GM12864 (cell line): ENCODE results near the gene FTCD.

Source experiments
- DNase-seq: peaks from one replicate; pipeline ENCODE4 v3.0.0-alpha.2; 2011; ENCODE audit warnings: low read depth
- H3K4me3 ChIP-seq: 2 replicates; pipeline ENCODE4 v1.5.1; 2011; ENCODE audit warnings: mild to moderate bottlenecking, low read depth, low read length, control low read depth
- TF ChIP-seq, protein P1 (sequence below): IDR thresholded peaks from 2 replicates; pipeline ENCODE4 v1.5.1; 2011; ENCODE audit warnings: low read depth, mild to moderate bottlenecking, moderate library complexity, low read length, control low read depth, inconsistent platforms; ENCODE audit errors: missing control alignments

Gene FTCD

DNA sequence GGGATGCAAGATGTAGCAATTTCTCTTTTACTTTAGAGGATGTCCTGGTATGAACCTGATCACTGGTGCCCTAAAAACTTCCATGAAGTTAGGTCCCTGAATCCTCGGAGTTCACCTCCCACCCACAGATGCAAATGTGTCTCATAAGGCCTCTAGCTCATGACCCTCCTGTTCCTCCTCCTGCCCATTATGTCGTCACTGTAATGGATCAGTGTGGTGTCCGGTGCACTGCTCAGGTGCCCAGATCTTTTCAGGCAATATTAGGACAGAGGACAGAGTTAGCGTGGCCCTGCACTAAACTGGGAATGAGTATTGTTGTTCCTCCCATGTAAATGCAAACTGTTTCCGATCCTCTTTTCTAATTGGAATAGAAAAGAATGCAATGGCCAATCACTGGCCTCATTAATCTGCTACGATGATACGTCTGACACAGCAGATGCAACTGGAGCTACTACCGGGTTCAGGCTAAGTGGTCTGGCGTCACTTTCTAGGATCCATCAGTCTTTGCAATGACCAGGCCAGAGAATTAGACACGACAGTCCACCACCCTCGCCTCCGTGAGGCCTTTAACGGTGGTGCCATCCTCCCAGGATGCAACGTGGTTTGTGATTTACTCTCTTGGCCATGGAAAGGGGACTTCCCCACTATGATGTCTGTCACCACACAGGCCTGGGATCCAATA lies 60.8 kb downstream of the FTCD start:
- TF ChIP-seq, protein P1, sequence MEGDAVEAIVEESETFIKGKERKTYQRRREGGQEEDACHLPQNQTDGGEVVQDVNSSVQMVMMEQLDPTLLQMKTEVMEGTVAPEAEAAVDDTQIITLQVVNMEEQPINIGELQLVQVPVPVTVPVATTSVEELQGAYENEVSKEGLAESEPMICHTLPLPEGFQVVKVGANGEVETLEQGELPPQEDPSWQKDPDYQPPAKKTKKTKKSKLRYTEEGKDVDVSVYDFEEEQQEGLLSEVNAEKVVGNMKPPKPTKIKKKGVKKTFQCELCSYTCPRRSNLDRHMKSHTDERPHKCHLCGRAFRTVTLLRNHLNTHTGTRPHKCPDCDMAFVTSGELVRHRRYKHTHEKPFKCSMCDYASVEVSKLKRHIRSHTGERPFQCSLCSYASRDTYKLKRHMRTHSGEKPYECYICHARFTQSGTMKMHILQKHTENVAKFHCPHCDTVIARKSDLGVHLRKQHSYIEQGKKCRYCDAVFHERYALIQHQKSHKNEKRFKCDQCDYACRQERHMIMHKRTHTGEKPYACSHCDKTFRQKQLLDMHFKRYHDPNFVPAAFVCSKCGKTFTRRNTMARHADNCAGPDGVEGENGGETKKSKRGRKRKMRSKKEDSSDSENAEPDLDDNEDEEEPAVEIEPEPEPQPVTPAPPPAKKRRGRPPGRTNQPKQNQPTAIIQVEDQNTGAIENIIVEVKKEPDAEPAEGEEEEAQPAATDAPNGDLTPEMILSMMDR: no peak
- H3K4me3 ChIP-seq: no peak overlapping the region
- no peak for DNase-seq

- DNase-seq: no peak
- TF ChIP-seq, protein P1: no peak
- no peak overlapping the region for H3K4me3 ChIP-seq
Measured at GRCh38 chr21:46093668-46094400, 61.5 kb downstream of the FTCD start.

DNA sequence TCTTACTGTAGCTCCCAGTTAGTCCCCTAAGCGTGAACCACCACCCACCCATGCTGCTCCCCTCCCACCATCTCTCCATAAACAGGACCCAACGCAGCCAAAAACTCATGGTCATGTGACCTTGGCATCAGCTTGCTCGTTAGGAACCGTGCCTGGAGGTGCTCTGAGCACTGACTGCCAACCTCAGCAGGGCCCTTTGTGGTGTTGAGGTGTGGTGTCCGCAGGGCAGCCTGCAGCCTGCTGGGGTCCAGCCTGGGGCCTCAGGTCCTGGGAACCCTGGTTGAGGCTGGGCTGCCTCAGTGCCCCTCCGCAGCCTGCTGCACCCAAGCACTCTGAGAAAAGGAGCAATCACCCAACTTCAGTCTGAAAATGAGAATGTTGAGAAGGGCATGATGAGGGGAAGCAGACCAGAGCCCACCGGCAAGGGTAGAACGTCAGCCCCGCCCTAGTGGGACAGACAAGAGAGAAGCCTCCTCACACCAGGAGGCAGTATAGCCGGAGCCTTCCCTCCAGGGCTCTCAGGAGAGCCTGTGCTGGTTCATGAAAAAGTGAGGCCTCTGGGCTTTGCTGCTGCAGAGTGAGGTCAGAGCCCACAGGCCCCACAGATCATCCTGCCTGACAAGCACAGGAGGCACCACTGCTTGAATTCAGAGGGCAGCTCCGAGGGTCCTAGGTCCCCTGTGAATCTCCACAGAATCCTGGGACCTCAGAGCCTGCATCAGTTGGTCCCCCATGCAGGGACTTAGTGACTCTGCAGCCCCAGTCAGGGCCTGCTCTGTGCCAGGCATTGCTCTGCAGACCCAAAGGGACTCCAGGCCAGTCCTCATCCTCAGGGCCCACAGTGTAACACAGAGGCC lies 62.3 kb downstream of the FTCD start:
- no peak overlapping the region for H3K4me3 ChIP-seq
- DNase-seq: no peak
- TF ChIP-seq, protein P1: no peak

DNA sequence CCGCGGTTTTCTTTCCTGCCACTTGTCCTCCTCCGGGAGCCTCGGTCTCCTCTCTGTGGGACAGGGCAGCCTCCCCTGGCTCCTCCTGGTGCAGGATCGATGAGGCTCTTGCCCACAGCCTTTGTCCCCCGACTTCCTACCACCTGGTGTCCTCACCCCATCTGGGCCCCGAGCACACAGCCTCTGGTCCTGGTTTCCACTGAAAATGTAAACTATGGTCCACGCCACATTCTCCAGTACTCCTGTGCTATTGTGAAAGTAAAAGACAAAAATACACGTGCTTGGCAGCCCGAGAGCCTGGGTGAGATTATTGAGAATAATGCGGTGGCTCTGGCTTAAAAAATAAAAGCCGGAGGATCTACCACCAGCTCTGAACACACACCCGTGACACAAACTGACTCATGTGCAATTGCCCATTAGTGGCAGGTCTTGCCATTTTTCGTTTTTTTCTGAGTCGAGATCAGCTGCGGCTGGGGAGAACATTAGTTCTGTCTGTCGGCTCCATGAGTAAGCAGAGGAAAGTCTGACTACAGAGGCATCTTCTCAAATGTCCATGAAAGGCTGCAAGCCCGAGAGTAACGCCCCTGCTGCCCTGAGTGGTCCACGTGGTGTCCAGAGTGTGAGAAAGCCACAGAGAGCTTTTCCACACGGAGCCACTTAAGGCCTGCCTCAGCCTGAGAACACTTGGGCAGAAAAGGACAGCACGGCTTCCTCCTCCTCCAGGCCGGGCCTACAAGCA lies 63.2 kb downstream of the FTCD start:
- H3K4me3 ChIP-seq: no peak overlapping the region
- TF ChIP-seq, protein P1: no peak
- DNase-seq: no peak

DNA sequence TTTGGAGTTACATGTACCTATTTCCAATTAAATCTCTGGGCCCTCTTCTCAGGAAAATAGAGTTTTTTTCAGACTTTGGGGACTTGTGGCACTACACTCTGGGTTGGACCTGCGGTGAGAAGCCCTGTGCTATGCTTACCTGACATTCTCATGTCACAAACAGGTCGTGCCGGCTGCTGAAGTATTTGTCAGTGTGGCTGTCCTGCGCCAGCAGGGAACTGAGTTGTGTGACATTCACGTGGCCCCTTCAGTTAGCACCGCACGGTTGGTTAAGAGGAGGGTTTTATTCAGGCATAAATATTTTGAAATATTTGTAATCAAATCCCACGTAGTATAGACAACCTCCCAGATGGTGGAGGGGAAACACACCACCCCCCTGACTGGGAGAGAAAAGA lies 63.8 kb downstream of the FTCD start:
- TF ChIP-seq, protein P1: no peak
- no peak for DNase-seq
- no peak overlapping the region for H3K4me3 ChIP-seq

- no peak overlapping the region for H3K4me3 ChIP-seq
- no peak for DNase-seq
- TF ChIP-seq, protein P1: no peak
Measured at GRCh38 chr21:46091118-46091517, 64.3 kb downstream of the FTCD start.
